SK-N-SH treated with all-trans-retinoic acid at 6 μM for 48 hours (cell line): ENCODE measurements around the gene TWF2.

Experiments
- ATAC-seq: fragments of 200-7000 bp; cut with Tn5 transposase; 3 replicates; pipeline ENCODE4 v1.9.1; 2020; ENCODE audit warnings: mild to moderate bottlenecking, moderate library complexity
- BACH2 ChIP-seq: fragments of 250-450 bp; sonication (Bioruptor Pico); IDR thresholded peaks from 2 replicates; pipeline ENCODE4 v1.9.0; 2021; ENCODE audit warnings: mild to moderate bottlenecking, borderline replicate concordance
- CREB5 ChIP-seq: fragments of 250-450 bp; sonication (Bioruptor Pico); IDR thresholded peaks from 2 replicates; pipeline ENCODE4 v1.5.1; 2020; ENCODE audit warnings: low read depth, mild to moderate bottlenecking, moderate library complexity
- CSRNP3 ChIP-seq: fragments of 250-450 bp; sonication (Bioruptor Pico); IDR thresholded peaks from 2 replicates; pipeline ENCODE4 v1.5.1; 2021; ENCODE audit warnings: mild to moderate bottlenecking, moderate library complexity
- GLIS3 ChIP-seq: fragments of 250-450 bp; sonication (Bioruptor Pico); IDR thresholded peaks from 2 replicates; pipeline ENCODE4 v1.5.0; 2020; ENCODE audit warnings: mild to moderate bottlenecking, moderate library complexity
- ISL1 ChIP-seq: fragments of 250-450 bp; sonication (Bioruptor Pico); IDR thresholded peaks from 2 replicates; pipeline ENCODE4 v2.1.2; 2022; ENCODE audit warnings: mild to moderate bottlenecking, moderate library complexity
- OSR1 ChIP-seq: fragments of 250-450 bp; sonication (Bioruptor Pico); IDR thresholded peaks from 2 replicates; pipeline ENCODE4 v1.8.0; 2022; ENCODE audit warnings: moderate library complexity, mild to moderate bottlenecking, inconsistent platforms
- PATZ1 ChIP-seq: fragments of 250-450 bp; sonication (Bioruptor Pico); IDR thresholded peaks from 2 replicates; pipeline ENCODE4 v1.8.0; 2020; ENCODE audit warnings: mild to moderate bottlenecking, moderate library complexity, borderline replicate concordance
- POU6F1 ChIP-seq: fragments of 250-450 bp; sonication (Bioruptor Pico); IDR thresholded peaks from 2 replicates; pipeline ENCODE4 v1.8.0; 2021; ENCODE audit warnings: low read depth, mild to moderate bottlenecking, moderate library complexity, borderline replicate concordance
- PPARA ChIP-seq: fragments of 250-450 bp; sonication (Bioruptor Pico); IDR thresholded peaks from 2 replicates; pipeline ENCODE4 v1.5.0; 2020; ENCODE audit warnings: mild to moderate bottlenecking, borderline replicate concordance
- RARB ChIP-seq: fragments of 250-450 bp; sonication (Bioruptor Pico); IDR thresholded peaks from 2 replicates; pipeline ENCODE4 v1.8.0; 2021; ENCODE audit warnings: mild to moderate bottlenecking, moderate library complexity
- TCF4 ChIP-seq: fragments of 250-450 bp; sonication (Bioruptor Pico); IDR thresholded peaks from 2 replicates; pipeline ENCODE4 v1.8.0; 2021; ENCODE audit warnings: mild to moderate bottlenecking, moderate library complexity, borderline replicate concordance
- TOX ChIP-seq: fragments of 250-450 bp; sonication (Bioruptor Pico); IDR thresholded peaks from 2 replicates; pipeline ENCODE4 v1.8.0; 2021; ENCODE audit warnings: mild to moderate bottlenecking, moderate library complexity, borderline replicate concordance
- TSHZ2 ChIP-seq: fragments of 250-450 bp; sonication (Bioruptor Pico); IDR thresholded peaks from 2 replicates; pipeline ENCODE4 v1.5.0; 2020; ENCODE audit warnings: mild to moderate bottlenecking, moderate library complexity
- ZC3H10 ChIP-seq: fragments of 250-450 bp; sonication (Bioruptor Pico); IDR thresholded peaks from 2 replicates; pipeline ENCODE4 v1.5.1; 2021; ENCODE audit warnings: mild to moderate bottlenecking, moderate library complexity
- ZNF565 ChIP-seq: fragments of 450-650 bp; formaldehyde crosslinking; conservative IDR thresholded peaks from 2 replicates; pipeline ENCODE4 v1.5.0; 2020; ENCODE audit warnings: low read depth, mild to moderate bottlenecking, moderate library complexity

Gene TWF2

GRCh38 chr3:52257911-52258310 lies 19.0 kb upstream of the TWF2 start (continued):
- TF ChIP-seq CSRNP3 = no peak
- TF ChIP-seq CREB5 (CRISPR knock-in tag) = no peak
- TF ChIP-seq BACH2 (CRISPR knock-in tag) = no peak
- TF ChIP-seq ISL1 (CRISPR knock-in tag) = no peak
- TF ChIP-seq PPARA = no peak

- ATAC-seq = no peak
- TF ChIP-seq POU6F1 (CRISPR knock-in tag) (no peak), TCF4 (CRISPR knock-in tag) (no peak), BACH2 (CRISPR knock-in tag) (no peak)
Observed at GRCh38 chr3:52256622-52257021, 17.7 kb upstream of the TWF2 start.

- ATAC-seq = no peak
- TF ChIP-seq RARB (CRISPR knock-in tag) (no peak), PATZ1 (CRISPR knock-in tag) (no peak), ZNF565 (CRISPR knock-in tag) (no peak), TSHZ2 (no peak), POU6F1 (CRISPR knock-in tag) (no peak), OSR1 (CRISPR knock-in tag) (no peak)
Observed at GRCh38 chr3:52256159-52256558, 17.2 kb upstream of the TWF2 start.

- no peak for ATAC-seq
- TF ChIP-seq GLIS3 (CRISPR knock-in tag) = no peak
- no peak for TF ChIP-seq ZC3H10 (CRISPR knock-in tag)
- TF ChIP-seq CREB5 (CRISPR knock-in tag) = no peak
- no peak for TF ChIP-seq RARB (CRISPR knock-in tag)
- no peak for TF ChIP-seq OSR1 (CRISPR knock-in tag)
- TF ChIP-seq TOX = no peak
- no peak for TF ChIP-seq ISL1 (CRISPR knock-in tag)
- TF ChIP-seq CSRNP3 = no peak
Observed at GRCh38 chr3:52254608-52255007, 15.7 kb upstream of the TWF2 start.
